ENCODE data around the gene NR1I3. TPM values are rescaled to one million over a fixed set of nuclear protein-coding genes. Genes with fewer than 3 reads are reported as not detected.

Gene NR1I3
- total RNA-seq, 1 donor from 2014 or later, result not detected

- intact Hi-C loops (cut with micrococcal nuclease), result no loop called here
These were observed 18.7 kb downstream of the NR1I3 start for GRCh38 chr1:161219078-161219892.

- intact Hi-C loops (cut with micrococcal nuclease), result no loop called here
These were observed 19.5 kb downstream of the NR1I3 start for GRCh38 chr1:161218301-161219077.

GRCh38 chr1:161217831-161218230 lies 20.2 kb downstream of the NR1I3 start:
- intact Hi-C loops (cut with micrococcal nuclease), result no loop called here

- intact Hi-C loops (cut with micrococcal nuclease), result no loop called here
These were observed 20.9 kb downstream of the NR1I3 start for GRCh38 chr1:161216945-161217712.

GRCh38 chr1:161215076-161215475 lies 22.9 kb downstream of the NR1I3 start, which contains the start of gene FCER1G:
TSS of gene FCER1G (plus strand) at chr1:161215295. CDS start at chr1:161215322, 27 bp downstream.
- intact Hi-C loops (cut with micrococcal nuclease), result no loop called here

GRCh38 chr1:161214369-161214768 lies 23.6 kb downstream of the NR1I3 start:
- intact Hi-C loops (cut with micrococcal nuclease), result no loop called here

- intact Hi-C loops (cut with micrococcal nuclease), result loop anchor here (1.0 to 2.0 kb wide), 2 partner anchors 15 to 17 kb away; no protein-coding TSS in a partner anchor
These were observed 28.1 kb downstream of the NR1I3 start for GRCh38 chr1:161209790-161210409.

GRCh38 chr1:161207173-161207572 lies 30.8 kb downstream of the NR1I3 start:
- intact Hi-C loops (cut with micrococcal nuclease), result no loop called here

GRCh38 chr1:161206411-161207140 lies 31.4 kb downstream of the NR1I3 start:
- intact Hi-C loops (cut with micrococcal nuclease), result no loop called here

GRCh38 chr1:161201836-161202712 lies 35.9 kb downstream of the NR1I3 start, which contains the start of gene NDUFS2:
TSS of gene NDUFS2 (plus strand) at chr1:161202367. CDS start at chr1:161202386, 19 bp downstream.
- intact Hi-C loops (cut with micrococcal nuclease), result loop anchor here (1.0 kb wide), 10 partner anchors 10 to 157 kb away; partner anchors contain the start of genes DEDD, PPOX, SDHC and UFC1

- intact Hi-C loops (cut with micrococcal nuclease), result no loop called here
These were observed 36.8 kb downstream of the NR1I3 start for GRCh38 chr1:161200992-161201835.

GRCh38 chr1:161200421-161200991 lies 37.5 kb downstream of the NR1I3 start:
- intact Hi-C loops (cut with micrococcal nuclease), result no loop called here

GRCh38 chr1:161199506-161200139 lies 38.4 kb downstream of the NR1I3 start:
- intact Hi-C loops (cut with micrococcal nuclease), result no loop called here

GRCh38 chr1:161198897-161199431 lies 39.0 kb downstream of the NR1I3 start, which contains the start of gene ADAMTS4:
TSS of gene ADAMTS4 (minus strand) at chr1:161199054. CDS start at chr1:161198627, 427 bp downstream.
- intact Hi-C loops (cut with micrococcal nuclease), result no loop called here

GRCh38 chr1:161198194-161198896 lies 39.7 kb downstream of the NR1I3 start:
- intact Hi-C loops (cut with micrococcal nuclease), result no loop called here

GRCh38 chr1:161197560-161198193 lies 40.3 kb downstream of the NR1I3 start:
- intact Hi-C loops (cut with micrococcal nuclease), result no loop called here
